Thyroid gland (tissue), 4 donors: ENCODE data around the gene CLEC18A. TPM values are rescaled to one million over a fixed set of nuclear protein-coding genes. Genes with fewer than 3 reads are reported as not detected.

ENCODE experiments used
- DNase-seq, 2 donors: peaks; one replicate each; pipeline ENCODE4 v3.0.0-alpha.2; 2019
- H3K27ac ChIP-seq, 3 donors: fragments of 200-600 bp; sonication (generic); 1 replicate in 2 of 3; 2 replicates in 1 of 3; pipeline ENCODE4 v1.5.1; 2016 to 2019; ENCODE audit warnings: mild to moderate bottlenecking in 1 of 3, moderate library complexity in 1 of 3
- H3K27me3 ChIP-seq: fragments of 200-600 bp; sonication (generic); one replicate; pipeline ENCODE4 v1.5.1; 2019
- H3K36me3 ChIP-seq, 2 donors: fragments of 200-600 bp; sonication (generic); one replicate each; pipeline ENCODE4 v1.5.1; 2016 to 2019
- H3K4me1 ChIP-seq, 2 donors: fragments of 200-600 bp; sonication (generic); one replicate each; pipeline ENCODE4 v1.5.1; 2017 to 2019
- H3K4me3 ChIP-seq, 3 donors: fragments of 200-600 bp; sonication (generic); replicated peaks in 1 of 3; 1 replicate in 2 of 3; 2 replicates in 1 of 3; pipeline ENCODE4 v1.5.1; 2016; ENCODE audit warnings: mild to moderate bottlenecking in 1 of 3
- H3K9me3 ChIP-seq: fragments of 200-600 bp; sonication (generic); one replicate; pipeline ENCODE4 v1.5.1; 2017
- CTCF ChIP-seq, 6 experiments: fragments of 200-600 bp in 3 of 6; fragments of 450-650 bp in 3 of 6; sonication (generic) in 3 of 6; IDR thresholded peaks; one replicate each; pipeline ENCODE4 v1.5.1; 2016 to 2019; ENCODE audit warnings: antibody characterized with exemption in 6 of 6, mild to moderate bottlenecking in 2 of 6, inconsistent platforms in 1 of 6, moderate library complexity in 1 of 6
- POLR2A ChIP-seq, 2 donors: fragments of 450-650 bp; IDR thresholded peaks; one replicate each; pipeline ENCODE4 v1.6.1; 2017; ENCODE audit warnings: antibody characterized with exemption in 2 of 2, mild to moderate bottlenecking in 2 of 2, moderate library complexity in 1 of 2
- WGBS, 2 donors: methylation state at CpG; one replicate each; pipeline ENCODE4 v1.1.5; 2017; 5-methylcytosine and 5-hydroxymethylcytosine counted together
- intact Hi-C: fragments of 100-400 bp; cut with DNase I; formaldehyde crosslinking; loops from one replicate; pipeline ENCODE4 v1.15.1; 2023
- total RNA-seq, 4 donors: library from RNA; depleted of rRNA; stranded (reverse); fragments of >200 nt; gene quantifications; one replicate each; pipeline ENCODE4 v1.2.3, GENCODE V29; 2016

CLEC18A gene
- total RNA-seq, 4 donors from 2014 or later = 0.67 to 1.8 (median 1.3) TPM

- H3K27ac ChIP-seq = no peak overlapping the region
Observed at GRCh38 chr16:69934044-69934443, 17.1 kb upstream of the CLEC18A start.

GRCh38 chr16:69934751-69935150, 16.4 kb upstream of the CLEC18A start:
- no peak for DNase-seq
- Histone ChIP-seq H3K36me3 (peaks cover 74 to 81% of the 10 kb centered on the region in 2 donors), H3K27me3 (no peaks in the 10 kb centered on the region), H3K4me3 (no peak overlapping the region), H3K4me1 (no peaks in the 10 kb centered on the region), H3K9me3 (no peaks in the 10 kb centered on the region), H3K27ac (no peak overlapping the region)
- 98% methylated on average over 17 of the region's 17 CpGs for WGBS, 2 donors
- no peak for TF ChIP-seq POLR2A (IDR thresholded peaks at IDR 0.05)
- TF ChIP-seq CTCF (IDR thresholded peaks at IDR 0.05) = no peak
- intact Hi-C loops = no loop called here

More at GRCh38 chr16:69934044-69934443, 17.1 kb upstream of the CLEC18A start:
- Histone ChIP-seq H3K4me1 (no peaks in the 10 kb centered on the region), H3K27me3 (no peaks in the 10 kb centered on the region), H3K4me3 (no peak overlapping the region), H3K36me3 (peaks cover 67 to 74% of the 10 kb centered on the region in 2 donors), H3K9me3 (no peaks in the 10 kb centered on the region)
- no peak for DNase-seq
- WGBS, 2 donors = 85 to 92% methylated on average over 10 of the region's 10 CpGs
- intact Hi-C loops = no loop called here
- TF ChIP-seq POLR2A (IDR thresholded peaks at IDR 0.05) = no peak
- TF ChIP-seq CTCF (IDR thresholded peaks at IDR 0.05) = no peak

GRCh38 chr16:69935278-69935711, 15.8 kb upstream of the CLEC18A start:
- H3K27me3 ChIP-seq = no peaks in the 10 kb centered on the region
- H3K4me1 ChIP-seq = no peaks in the 10 kb centered on the region
- intact Hi-C loops = no loop called here
- 95 to 96% methylated on average over 12 to 19 of the region's 19 CpGs for WGBS, 2 donors
- H3K27ac ChIP-seq = no peak overlapping the region
- no peak for DNase-seq
- TF ChIP-seq POLR2A (IDR thresholded peaks at IDR 0.05) (no peak), CTCF (IDR thresholded peaks at IDR 0.05) (no peak)
- no peak overlapping the region for H3K4me3 ChIP-seq
- H3K36me3 ChIP-seq = peaks cover 80 to 86% of the 10 kb centered on the region in 2 donors
- no peaks in the 10 kb centered on the region for H3K9me3 ChIP-seq

GRCh38 chr16:69935740-69936139, 15.4 kb upstream of the CLEC18A start:
- H3K9me3 ChIP-seq = no peaks in the 10 kb centered on the region
- no peak overlapping the region for H3K27ac ChIP-seq
- H3K4me3 ChIP-seq = no peak overlapping the region
- peaks cover 83 to 90% of the 10 kb centered on the region in 2 donors for H3K36me3 ChIP-seq
- 94 to 96% methylated on average over 10 of the region's 10 CpGs for WGBS, 2 donors
- no peak for DNase-seq
- H3K27me3 ChIP-seq = no peaks in the 10 kb centered on the region
- no peak for TF ChIP-seq POLR2A (IDR thresholded peaks at IDR 0.05)
- no peak for TF ChIP-seq CTCF (IDR thresholded peaks at IDR 0.05)
- intact Hi-C loops = no loop called here
- no peaks in the 10 kb centered on the region for H3K4me1 ChIP-seq

GRCh38 chr16:69936252-69936651, 14.9 kb upstream of the CLEC18A start:
- TF ChIP-seq CTCF (IDR thresholded peaks at IDR 0.05) = no peak
- TF ChIP-seq POLR2A (IDR thresholded peaks at IDR 0.05) = no peak
- no peak overlapping the region for H3K27ac ChIP-seq
- H3K4me1 ChIP-seq = no peaks in the 10 kb centered on the region
- no peak overlapping the region for H3K4me3 ChIP-seq
- no peak for DNase-seq
- H3K27me3 ChIP-seq = no peaks in the 10 kb centered on the region
- intact Hi-C loops = no loop called here
- H3K36me3 ChIP-seq = peaks cover 83 to 89% of the 10 kb centered on the region in 2 donors
- WGBS, 2 donors = 95% methylated on average over 16 of the region's 16 CpGs
- H3K9me3 ChIP-seq = no peaks in the 10 kb centered on the region
